GM12873 (cell line): ENCODE results near the gene LRRC37B.
A peak's percentile ranks its signal among the peaks of the same experiment; 100 is the strongest.

Experiments
- CTCF ChIP-seq: IDR thresholded peaks from 2 replicates; pipeline ENCODE4 v1.5.1; 2012; ENCODE audit warnings: low read depth, mild to moderate bottlenecking, moderate library complexity, low read length, control low read depth; ENCODE audit not compliant: insufficient read depth; ENCODE audit errors: missing control alignments

The LRRC37B gene

DNA sequence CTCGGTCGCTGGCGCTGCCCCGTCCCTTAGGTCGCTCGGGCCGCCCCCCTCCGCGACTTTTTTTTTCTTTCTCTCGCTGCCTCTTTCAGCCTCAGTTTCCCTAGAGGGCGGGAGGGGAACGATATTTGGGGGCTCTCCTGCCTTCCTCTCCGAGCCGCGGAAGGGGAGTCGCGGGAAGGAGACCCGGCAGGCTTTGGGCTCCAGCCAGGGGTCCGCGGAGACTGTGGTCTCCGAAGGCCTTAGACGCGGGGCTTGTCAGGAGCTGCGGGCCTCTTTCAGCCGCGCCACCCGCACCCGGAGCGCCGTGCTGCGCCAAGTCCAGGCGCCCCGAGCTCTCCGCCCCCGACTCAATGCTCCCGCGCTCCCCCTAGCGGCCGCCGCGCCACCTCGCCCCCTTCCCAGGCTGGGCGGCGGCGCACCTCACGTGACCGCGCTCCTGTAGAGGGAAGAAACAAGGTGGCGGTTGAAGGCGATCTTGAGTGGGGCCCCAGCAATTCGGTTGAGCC, at the start of gene LRRC37B:
Gene LRRC37B, plus strand, starts transcription at position 427 of the 506 bp plus-strand sequence. CDS start 14,010 bp downstream, outside the sequence.
- TF ChIP-seq CTCF, result peak; percentile 83

DNA sequence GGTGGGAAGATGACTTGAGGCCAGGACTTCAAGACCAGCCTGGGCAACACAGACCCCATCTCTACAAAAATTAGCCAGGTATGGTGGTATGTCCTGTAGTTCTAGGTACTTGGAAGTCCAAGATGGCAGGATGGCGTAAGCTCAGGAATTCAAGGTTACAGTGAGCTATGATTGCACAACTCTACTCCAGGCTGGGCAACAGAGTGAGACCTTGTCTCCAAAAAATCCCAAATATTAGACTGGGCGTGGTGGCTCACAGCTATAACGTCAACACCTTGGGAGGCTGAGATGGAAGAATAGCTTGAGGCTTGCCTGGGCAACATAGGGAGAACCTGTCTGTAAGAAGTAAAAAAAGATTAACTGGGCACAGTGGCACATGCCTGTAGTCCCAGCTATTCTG, 39.5 kb upstream of the LRRC37B start:
- TF ChIP-seq CTCF, result no peak

DNA sequence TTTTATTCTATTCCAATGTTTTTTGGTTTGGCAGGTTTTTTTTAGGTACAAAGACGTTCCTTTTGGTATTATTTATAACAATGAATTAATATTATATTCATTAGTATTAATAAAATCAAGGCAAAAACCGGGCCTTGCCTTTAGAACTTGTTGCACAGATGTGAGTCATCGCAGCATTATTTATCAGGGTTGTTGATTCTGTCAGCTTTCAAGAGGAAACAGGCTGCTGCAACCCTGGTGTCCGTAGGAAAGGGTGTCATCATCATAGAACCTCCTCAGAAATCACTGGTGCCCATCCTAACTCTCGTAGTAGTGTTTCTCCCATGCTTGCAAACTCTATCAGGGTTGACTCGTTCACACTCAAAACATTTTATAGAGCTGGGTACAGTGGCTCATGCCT, 10.2 kb upstream of the LRRC37B start:
- no peak for TF ChIP-seq CTCF

DNA sequence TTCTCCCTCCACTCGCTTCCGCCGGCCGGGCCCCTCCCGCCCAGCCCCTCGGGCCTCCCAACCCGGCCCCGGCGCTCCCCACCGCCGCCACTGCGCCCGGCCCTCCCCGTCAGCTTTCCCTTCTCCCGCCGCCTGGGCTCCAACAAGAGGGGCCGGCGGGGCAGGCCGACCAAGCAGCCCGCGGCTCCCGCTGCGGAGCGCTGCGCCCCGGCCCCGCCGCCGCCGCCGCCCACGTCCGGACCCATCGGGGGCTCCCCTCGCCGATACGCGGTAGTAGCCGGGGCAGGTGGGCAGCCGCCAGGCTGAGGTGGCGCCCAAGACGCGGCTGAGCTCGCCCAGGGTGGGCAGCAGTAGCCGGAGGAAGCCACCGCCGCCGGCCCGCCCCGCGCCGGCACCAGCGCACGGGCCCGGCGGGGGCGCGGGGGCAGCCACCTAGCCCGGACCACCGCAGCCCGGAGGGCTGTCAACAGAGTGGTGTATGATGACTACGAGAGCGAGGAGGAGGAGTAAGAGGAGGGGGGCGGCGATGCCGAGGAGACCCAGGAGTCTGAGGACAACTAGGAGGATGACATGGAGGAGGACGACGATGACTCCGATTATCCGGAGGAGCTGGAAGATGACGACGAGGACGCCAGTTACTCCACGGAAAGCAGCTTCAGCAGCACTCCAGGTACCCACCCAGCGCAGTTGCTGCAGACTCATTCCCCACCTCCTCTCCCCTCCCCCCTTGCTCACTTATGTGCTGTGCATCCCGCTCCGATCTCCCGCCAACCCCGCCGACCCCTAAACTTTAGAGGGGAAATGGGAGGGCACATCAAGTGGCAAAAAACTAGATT, 498 bp downstream of the LRRC37B start:
- TF ChIP-seq CTCF, result no peak

DNA sequence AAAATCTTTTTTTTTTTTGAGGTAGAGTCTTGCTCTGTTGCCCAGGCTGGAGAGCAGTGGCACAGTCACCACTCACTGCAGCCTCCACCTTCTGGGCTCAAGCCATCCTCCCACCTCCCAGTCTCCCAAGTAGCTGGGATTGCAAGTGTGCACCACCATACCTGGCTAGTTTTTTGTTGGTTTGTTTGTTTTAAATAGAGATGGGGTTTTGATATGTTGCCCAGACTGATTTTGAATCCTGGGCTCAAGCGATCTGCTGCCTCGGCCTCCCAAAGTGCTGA, 2.0 kb downstream of the LRRC37B start:
- no peak for TF ChIP-seq CTCF

DNA sequence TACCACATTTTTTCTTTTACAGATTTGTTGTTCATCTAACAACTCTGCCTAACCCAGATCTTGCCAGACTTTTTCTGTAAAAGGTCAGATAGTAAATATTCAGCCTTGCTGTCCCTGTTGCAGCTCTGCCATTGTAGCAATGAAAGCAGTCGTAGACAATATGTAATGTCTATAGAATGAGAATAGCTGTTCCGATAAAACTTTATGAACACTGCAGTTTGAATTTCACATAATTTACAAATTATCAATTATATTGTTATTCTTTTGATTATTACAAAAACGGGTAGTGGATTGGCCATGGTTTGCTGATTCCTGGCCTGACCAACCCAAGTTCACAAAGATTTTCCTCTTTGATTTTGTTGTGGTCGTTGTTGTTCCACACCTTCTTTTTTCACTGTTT, 2.9 kb downstream of the LRRC37B start:
- TF ChIP-seq CTCF, result no peak

DNA sequence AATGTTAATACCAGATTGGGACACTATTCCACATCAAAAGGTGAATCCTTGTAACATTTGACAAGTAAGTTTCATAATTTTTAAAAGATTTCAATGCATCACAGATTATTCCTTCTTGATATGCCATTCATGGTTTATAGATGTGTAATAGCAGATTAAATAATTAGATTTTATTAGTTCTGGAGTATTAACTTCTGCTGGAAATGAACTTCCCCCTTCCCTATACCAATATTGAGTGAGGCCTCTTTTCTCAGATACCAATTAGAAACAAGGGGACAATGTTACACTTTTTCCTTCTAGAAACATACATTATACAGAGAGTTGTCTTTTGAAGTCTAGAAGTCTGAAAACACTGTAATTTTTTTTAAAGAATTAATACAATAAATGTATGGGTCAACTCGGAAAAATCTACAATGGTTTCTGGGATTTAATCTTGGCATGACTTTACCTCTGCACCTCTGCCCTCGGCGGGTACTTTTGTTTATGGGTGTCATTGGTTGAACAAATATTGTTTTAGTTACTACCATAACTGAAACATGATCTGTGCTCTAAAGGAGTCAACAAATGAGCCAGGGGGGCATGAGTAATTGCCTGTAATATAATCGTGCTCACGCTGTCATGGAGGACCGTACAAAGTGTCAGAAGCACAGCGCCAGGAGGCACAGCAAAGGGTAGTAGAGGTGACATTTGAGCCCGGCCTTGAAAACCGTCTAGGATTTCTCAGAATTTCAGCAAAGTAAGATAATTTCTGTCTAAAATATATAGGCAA, 8.2 kb downstream of the LRRC37B start:
- TF ChIP-seq CTCF, result no peak
